GM18867 (cell line): Measurements from ENCODE around the gene ZNF221.
"Not testable (repeated sequence)": the region's sequence is repeated elsewhere in the genome, so short reads cannot be mapped to it uniquely, and the experiment has no call there.

Experiments used
- ATAC-seq: cut with Tn5 transposase; IDR thresholded peaks from one replicate; pipeline ENCODE4 v1.9.1; 2021; ENCODE audit warnings: mild to moderate bottlenecking, moderate library complexity; ENCODE audit not compliant: unreplicated experiment

Gene ZNF221

DNA sequence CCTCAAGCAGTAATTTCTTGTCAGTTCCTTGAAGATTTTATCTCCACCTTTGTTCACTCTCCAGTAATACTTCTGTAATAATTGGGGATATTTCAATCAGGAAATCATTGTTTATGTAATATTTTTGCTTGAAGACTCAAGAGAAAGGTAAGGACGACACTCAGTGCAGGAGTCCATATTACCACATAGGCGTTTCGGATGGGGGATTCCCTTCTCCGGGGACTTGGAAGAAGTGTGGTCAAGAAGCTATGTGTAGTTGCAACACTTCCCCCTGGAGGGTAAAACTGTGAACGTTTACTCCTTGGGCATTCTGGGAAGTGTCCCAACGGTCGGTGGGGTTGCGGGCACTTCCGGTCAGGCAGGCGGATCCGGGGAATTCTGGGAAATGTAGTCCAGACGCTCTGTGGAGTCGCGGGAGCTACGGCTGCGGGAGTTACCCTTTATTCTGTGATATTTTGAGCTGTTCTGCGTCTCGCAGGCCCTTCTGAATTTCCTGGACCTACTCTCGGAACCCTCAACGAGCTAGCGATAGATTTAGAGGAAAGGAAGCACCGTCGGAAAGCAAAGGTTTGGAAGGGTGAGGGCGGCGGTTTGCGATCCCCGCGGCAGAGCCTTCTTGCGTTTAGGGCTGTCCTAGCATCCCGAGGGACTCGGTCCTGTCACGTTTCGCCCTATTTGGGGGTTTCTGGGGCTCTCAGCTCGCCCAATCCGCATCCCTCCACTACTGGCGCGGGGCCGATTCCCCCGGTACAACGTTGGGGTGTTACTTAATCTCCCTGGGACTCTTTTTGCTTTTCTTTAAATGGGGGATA lies at the start of gene ZNF221:
Gene ZNF221, plus strand, starts transcription at position 395 of the 812 bp plus-strand sequence. CDS start 11,499 bp downstream, outside the sequence.
- peak; percentile 97 for ATAC-seq

DNA sequence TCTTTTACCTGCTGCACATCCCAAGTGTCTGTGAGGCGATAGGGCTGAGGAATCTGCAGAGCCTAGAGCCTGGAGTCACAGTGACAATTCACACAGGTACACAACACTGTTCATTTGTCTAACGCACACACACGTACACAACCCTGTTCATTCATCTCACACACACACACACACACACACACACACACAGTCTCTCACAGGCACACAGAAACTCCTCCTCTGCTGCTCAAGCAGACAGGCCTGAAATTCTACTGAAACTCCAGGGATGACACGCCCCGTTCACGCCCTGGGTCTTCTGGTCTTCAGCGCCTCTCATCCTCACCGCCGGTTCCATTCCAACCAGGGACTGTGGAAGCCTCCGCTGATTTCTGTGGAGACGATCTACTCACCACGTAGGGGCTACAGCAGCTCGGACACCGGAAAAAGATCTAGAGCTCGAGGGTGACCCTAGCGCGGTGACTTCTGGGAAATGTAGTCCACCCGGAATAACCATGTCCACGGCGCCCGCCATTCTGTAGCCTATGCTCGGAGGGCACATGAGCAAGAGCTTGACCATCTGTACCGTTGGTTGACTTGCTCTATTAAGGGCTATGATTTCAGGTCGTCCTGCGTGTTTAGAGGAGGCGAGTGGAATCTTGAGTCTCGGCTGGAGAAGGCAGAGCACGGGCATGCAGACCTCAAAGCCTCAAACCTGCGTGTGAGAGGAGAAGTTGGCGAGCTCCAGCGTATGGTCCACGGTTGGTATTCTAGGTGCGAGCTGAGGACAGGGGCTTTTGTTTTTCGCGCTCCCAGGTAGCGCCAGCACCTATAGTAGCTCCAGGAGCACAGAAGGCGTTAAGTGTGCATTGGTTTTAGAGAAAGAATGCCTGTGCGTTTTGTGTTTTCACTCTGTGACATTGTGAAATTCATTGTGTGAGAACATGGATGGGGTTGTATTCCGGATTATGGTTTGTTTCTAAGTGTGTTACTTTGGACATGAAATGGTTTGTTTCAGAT lies 49.3 kb upstream of the ZNF221 start:
- ATAC-seq: no peak

DNA sequence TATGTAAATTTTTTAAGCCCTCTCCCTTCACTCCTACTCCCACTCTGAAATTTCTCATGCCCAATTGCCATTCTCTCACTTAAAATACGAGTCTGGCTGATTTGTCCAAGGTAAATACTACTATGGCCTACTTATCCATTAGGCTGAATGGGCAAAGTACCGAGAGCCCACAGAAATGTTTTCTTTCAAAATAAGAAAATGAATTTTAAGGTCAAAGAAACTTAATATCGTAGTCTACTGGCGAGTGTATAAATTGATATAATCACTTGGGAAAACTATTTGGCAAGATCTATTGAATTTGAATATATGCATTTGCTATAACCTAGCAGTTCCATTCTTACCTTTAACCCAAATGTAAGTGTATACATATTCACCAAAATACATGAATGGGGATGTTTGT lies 48.6 kb upstream of the ZNF221 start:
- ATAC-seq: no peak

DNA sequence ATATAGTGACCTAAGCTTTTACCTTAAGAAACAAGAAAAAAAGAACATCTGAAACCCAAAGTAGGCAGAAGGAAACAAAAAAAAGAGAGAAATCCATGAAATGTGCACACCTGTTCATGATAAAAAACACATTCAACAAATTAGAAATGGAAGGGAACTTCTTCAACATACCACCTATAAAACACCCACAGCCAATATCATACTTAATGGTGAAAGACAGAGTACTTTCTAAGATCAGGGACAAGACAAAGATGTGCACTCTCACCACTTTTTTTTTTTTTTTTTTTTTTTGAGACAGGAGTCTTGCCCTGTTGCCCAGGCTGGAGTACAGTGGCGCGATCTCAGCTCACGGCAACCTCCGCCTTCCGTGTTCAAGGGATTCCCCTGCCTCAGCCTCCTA lies 45.1 kb upstream of the ZNF221 start:
- no peak for ATAC-seq

DNA sequence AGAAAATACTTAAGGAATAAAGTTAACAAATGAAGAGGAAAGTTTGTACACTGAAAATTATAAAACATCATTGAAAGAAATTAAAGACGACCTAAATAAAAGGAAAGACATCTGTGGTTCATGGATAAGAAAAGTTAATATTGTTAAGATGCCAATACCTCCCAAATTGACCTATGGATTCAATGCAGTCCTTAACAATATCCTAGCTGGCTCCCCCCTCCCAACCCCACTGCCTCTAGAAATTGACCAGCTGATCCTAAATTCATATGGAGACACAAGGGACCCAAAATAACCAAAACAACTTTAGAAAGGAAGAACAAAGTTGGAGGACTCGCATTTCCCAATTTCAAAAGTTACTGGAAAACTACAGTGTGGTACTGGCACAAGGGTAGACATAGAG lies 44.3 kb upstream of the ZNF221 start:
- no peak for ATAC-seq

DNA sequence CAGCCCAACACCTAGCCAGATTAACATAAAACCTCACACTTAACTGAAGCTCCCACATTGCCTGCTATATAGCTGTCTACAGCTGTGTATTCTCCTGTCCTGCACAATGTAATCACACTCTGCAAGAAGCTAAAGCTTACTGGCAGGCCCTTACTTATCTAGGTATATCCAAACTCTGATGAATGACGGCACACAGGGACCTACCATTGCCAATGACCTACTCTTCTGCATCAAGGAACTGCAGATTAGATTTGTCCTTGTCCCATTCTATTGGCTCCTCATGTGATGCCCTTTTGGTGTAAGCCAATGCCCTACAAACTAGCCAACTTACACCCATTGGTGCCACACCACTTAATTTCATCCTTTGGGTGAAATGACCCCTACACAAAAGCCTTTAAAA lies 42.4 kb upstream of the ZNF221 start:
- ATAC-seq: no peak

DNA sequence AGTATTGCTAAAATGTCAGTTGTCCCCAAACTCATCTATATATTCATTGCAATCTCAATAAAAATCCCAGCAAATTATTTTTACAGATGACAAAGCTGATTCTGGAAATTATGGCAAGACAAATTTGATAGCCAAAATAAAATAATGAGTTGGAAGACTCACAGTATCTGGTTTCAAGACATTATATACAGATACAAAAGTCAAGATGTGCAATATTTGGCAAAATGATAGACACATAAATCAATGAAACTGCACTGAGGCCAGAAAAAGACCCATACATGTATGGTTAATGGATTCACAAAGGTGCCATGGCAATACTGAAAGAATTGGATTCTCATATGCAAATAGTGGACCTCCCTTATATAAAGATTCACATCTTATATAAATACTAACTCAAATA lies 40.1 kb upstream of the ZNF221 start:
- no peak for ATAC-seq

DNA sequence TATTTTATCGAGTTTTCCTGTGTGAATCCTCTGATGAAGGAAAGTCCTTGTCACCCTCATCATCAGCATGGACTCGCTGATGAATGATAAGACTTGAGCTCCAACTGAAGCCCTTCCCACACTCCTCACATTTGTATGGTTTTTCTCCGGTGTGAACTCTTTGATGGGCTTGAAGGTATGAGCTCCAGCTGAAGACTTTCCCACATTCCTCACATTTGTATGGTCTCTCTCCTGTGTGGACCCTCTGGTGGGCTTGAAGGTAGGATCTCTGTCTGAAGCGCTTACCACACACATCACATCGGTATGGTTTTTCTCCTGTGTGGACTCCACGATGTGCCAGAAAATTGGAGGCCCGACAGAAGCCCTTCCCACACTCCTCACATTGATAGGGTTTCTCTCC lies 37.6 kb upstream of the ZNF221 start:
- ATAC-seq: no peak

DNA sequence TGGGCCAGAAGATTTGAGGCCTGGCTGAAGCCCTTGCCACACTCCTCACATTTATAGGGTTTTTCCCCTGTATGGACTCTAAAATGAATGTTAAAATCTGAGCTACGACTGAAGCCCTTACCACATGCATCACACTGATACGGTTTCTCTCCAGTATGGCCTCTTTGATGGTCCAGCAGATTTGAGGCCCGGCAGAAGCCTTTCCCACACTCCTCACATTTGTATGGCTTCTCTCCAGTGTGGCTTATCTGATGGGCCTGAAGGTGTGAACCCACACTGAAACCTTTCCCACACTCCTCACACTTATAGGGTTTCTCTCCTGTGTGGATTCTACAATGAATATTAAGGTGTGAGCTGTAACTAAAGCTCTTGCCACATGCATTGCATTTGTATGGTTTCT lies 37.0 kb upstream of the ZNF221 start:
- ATAC-seq: no peak

DNA sequence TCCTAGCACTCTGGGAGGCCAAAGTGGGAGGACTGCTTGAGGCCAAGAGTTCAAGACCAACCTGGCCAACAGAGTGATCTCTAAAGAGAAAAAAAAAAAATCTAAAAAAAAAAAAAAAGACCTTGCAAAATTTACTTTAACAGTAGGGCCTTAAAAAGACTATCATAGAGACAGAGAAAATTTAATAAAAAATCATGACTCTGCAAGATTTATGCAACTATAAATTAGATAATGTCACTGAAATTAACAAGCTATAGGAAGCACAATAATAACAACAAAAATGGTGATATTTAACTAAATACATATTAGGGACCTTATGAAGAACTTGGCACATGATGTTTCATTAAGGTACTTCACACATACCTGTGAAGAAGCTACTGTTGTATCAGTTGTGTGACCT lies 27.2 kb upstream of the ZNF221 start:
- no peak for ATAC-seq

DNA sequence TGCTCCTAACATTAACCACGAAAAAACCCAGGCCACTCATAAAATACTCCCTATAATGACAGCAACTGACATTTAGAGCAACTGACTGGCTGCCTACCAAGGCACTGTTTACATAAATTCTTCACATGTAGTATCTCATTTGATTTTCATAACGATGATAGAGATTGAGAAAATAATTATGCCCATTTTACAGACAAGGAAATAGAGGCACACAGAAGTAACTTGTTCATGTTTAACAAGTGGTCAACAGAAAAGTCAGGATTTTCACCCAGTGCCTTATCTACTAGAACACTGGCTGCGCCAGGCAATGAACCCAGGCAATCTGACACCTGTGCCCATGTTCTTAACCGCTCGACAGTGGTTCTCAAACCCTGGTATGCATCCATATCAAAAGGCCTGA lies 22.2 kb upstream of the ZNF221 start:
- ATAC-seq: no peak

DNA sequence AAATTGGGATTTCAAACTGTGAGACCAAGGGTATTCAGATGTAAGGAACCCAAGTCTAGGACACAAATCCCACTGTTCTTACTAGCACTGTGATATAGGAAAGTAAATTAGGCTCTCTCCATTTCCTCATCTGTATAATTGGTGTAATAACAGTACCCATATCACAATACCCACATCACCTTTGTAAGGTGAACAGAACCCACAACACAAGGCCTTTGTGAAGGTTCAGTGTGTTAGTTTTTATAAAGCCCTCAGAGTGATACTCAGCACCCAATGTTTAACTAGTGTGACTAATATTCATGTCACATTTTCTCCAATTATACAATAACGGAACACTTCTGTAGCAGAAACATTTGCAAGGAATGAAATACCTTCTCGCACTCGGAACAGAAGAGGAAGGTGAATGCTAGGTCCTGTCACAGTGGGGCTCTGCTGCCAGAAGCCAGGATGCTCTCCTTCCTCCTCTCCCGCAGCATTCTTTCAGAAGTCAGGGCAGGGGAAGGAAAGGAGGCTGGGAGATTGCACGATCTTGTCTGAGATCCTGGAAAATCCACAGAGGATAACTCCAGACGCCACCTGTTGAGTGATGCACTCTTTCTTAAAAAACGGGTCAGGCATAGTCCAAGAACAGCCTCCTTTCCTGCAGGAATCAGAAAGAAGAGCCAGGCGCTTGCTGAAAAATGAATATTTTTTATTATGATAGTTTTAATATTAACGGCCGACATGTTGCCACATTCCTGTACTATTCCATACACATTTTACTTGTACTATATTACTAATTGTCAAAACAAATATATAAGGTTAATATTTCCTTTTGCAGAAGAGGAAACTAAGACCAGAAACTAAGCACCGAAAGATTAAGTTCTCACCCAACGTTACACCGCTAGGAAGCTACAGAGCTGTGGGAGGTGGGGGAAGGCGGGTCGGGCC lies 16.7 kb upstream of the ZNF221 start:
- no peak for ATAC-seq

DNA sequence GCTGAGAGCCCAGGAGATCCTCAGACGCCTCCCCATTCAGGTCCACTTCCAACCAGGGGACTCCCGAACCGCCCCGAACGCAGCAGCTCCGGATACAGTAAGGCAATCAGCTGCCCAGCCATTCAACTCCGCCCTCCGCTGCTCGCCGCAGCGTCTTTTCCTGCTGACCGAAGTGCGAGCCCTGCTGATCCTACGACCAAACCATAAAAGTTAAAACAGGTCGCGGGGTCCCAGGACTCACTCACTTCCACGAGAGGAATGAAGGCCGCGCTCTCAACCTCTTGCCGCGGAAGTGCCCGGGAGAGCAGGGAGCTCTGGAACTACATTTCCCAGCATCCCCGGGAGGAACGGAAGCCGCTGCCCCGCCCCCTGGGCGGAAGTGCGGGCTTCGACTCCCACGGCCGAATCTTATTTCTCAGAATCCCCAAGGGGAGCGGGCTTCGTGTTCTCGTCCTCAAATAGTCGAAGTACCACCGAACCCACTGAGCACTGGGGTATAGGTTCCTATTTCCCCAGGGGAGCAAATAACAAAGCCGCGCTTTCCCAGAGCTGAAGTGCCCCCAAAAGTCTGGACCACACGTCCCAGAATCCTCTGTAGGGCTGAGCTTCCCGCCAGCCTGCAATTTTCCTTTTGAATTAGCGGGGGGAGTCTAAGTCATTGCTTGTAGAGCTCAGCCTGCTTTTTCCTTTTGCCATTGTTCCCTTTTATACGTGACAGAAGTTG lies 15.9 kb upstream of the ZNF221 start, which contains the start of gene ZNF45:
Gene ZNF45, minus strand, starts transcription at position 298 of the 724 bp plus-strand sequence. CDS start 13,097 bp downstream, outside the sequence.
- peak; percentile 96 for ATAC-seq

DNA sequence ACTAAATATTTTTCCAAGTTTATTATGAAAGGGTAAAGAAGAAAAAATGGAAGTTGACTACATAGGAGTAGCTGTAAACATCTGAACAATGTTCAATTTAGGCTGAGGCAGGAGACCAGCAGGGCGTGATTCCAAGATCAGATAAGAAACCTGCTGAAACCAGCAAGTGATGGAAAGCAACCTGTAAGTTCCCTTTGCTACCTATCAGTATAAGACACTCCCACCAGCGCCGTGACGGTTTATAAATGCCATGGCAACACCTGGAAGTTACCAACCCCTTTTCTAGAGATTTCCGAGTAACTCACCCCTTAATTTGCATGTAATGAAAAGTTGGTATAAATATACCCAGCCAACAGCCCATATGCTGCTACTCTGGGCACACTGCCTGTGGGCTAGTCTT lies 14.8 kb upstream of the ZNF221 start:
- no peak for ATAC-seq

DNA sequence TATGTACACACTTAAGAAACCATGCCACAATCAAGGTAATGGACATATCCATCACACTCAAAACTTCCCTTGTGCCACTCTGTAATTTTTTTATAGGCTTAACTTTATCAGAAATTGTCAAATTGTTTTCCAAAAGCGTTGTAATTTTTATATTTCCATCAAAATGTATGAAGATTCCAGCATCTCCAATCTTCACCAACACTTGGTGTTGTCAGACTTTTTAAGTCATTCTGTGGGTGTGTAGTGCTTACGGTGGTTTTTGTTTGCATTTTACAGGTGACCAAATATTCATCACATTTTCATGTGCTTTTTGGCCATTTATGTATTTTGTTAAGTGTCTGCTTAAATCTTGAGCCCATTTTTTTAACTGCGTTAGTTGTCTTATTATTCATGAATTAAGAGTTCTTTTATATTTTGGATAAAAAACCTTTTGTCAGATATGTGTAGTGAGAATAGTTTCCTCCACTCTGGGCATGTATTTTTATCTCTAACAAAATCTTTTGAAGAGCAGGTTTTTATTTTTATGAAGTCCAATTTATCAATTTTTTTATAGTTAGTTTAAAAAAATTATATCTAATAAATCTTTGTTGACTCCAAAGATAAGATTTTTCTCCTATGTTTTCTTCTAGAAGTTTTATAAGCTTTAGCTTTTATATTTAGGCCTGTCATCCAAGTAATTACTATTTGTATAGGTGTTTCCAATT lies 11.3 kb upstream of the ZNF221 start:
- no peak for ATAC-seq

DNA sequence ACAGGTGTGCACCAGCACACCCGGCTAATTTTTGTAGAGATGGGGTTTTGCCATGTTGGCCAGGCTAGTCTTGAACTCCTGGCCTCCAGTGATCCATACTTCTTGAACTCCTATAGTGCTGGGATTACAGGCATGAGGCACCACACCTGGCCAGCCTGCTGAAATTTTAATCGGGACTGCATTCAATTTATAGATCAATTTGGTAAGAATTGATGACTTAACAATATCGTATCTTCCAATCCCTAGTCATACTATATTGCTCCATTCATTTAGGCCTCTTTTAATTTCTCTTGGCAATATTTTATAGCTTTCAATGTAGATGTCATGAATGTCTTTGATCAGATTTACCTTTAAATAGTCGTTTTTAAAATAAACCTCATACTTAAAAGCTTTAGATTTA lies 10.3 kb upstream of the ZNF221 start:
- ATAC-seq: no peak

DNA sequence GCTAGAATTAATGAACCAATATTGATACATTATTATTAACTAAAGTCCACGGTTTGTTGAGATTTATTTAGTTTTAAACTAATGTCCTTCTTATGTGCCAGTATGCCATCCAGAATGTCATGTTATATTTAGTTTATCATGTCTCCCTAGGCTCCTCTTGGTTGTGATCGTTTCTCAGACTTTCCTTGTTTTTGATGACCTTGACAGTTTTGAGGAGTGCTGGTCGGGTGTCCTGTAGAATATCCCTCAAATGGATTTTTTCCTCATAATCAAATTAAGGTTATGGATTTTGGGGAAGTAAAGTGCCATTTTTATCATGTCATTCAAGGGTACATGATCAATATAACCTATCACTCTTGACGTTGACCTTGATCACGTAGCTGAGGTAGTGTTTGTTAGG lies 9.8 kb upstream of the ZNF221 start:
- no peak for ATAC-seq

DNA sequence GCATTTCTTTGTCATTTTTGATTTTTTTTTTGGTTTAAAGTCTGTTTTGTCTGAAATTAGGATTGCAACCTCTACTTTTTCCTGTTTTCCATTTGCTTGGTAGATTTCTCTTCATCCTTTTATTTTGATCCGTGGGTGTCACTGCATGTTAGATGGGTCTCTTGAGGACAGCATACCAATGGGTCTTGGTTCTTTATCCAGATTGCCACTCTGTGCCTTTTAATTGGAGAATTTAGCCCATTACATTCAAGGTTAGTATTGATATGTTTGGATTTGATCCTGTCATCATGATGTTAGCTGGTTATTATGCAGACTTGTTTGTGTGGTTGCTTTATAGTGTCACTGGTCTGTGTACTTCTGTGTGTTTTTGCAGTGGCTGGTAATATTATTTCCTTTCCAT lies 3.6 kb upstream of the ZNF221 start:
- not testable (repeated sequence) for ATAC-seq

DNA sequence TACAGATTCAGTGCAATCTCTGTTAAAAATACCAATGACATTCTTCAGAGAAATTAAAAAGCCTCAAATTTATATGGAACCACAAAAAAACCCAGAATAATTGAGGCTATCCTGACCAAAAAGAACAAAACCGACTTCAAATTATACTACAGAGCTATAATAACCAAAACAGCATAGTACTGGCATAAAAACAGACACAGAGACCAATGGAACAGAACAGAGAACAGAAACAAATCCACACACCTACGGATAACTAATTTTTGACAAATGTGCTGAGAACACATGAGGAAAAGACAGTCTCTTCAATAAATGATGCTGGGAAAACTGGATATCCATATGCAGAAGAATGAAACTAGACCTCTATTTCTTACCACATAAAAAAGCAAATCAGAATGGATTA lies 1.2 kb upstream of the ZNF221 start:
- ATAC-seq: not testable (repeated sequence)
